ENCODE results near the gene NANOS2. TPM values are rescaled to one million over a fixed set of nuclear protein-coding genes. Genes with fewer than 3 reads are reported as not detected.

The NANOS2 gene
- total and polyA plus RNA-seq, 2 donors = 0.07 TPM; not detected in 1

DNA sequence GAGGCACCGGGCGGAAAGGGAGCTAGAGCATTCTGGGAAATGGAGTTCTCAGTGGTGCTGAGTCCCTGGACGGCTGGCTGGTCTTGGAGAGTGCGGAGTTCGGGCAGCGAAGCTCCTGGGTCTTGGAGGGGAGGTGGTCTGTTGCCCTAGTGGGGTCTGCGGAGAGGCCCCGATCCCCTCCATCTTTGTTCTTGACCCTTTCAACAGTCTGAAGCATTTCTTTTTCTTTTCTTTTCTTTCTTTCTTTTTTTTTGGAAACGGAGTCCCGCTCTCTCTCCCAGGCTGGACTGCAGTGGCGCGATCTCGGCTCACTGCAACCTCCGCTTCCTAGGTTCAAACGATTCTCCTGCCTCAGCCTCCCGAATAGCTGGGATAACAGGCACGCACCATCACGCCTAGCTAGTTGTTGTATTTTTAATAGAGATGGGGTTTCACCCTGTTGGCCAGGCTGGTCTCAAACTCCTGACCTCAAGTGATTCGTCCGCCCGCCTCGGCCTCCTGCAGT, 51.2 kb downstream of the NANOS2 start:
- no peaks in the 10 kb centered on the region for H3K9me3 ChIP-seq (ENCODE audit: control insufficient read depth in 2 of 2, insufficient read depth in 1 of 2, low read length in 1 of 2)
- no peak overlapping the region for H3K27ac ChIP-seq (ENCODE audit: low read depth in 1 of 2, low read length in 1 of 2)
- WGBS = 5% methylated on average over 22 of the region's 22 CpGs
- H3K4me3 ChIP-seq (ENCODE audit: low read length in 2 of 2) = peak overlapping the region; percentile 34 to 66
- peaks cover 11 to 18% of the 10 kb centered on the region in 2 donors for H3K36me3 ChIP-seq (ENCODE audit: control insufficient read depth in 2 of 2, insufficient read depth in 2 of 2, low read length in 1 of 2)
- H3K4me1 ChIP-seq (ENCODE audit: control insufficient read depth in 2 of 2, insufficient read depth in 2 of 2, low read length in 2 of 2) = peaks cover 0 to 12% of the 10 kb centered on the region in 2 donors
- DNase-seq (ENCODE audit: low read depth in 6 of 9, low spot score in 9 of 9) = no peak
- peaks cover 28 to 42% of the 10 kb centered on the region in 2 donors for H3K27me3 ChIP-seq (ENCODE audit: control insufficient read depth in 2 of 2, insufficient read depth in 1 of 2, low read length in 1 of 2)

Other genes starting within 250 kb of the NANOS2 start
- 0.14 TPM for gene GIPR, start 246.6 kb downstream of the NANOS2 start, total RNA-seq
- 1.6 TPM for gene GIPR, start 246.6 kb downstream of the NANOS2 start, polyA plus RNA-seq
- 711 TPM for gene SNRPD2, start 222.8 kb downstream of the NANOS2 start, total RNA-seq
- 395 TPM for gene SNRPD2, start 222.8 kb downstream of the NANOS2 start, polyA plus RNA-seq
- 3.1 TPM for gene QPCTL, start 222.1 kb downstream of the NANOS2 start, total RNA-seq
- 8.2 TPM for gene QPCTL, start 222.1 kb downstream of the NANOS2 start, polyA plus RNA-seq
- gene FBXO46, start 183.9 kb downstream of the NANOS2 start, total RNA-seq = 6.8 TPM
- gene FBXO46, start 183.9 kb downstream of the NANOS2 start, polyA plus RNA-seq = 18.8 TPM
- not detected for gene MEIOSIN, start 181.3 kb downstream of the NANOS2 start, total RNA-seq
- 0.02 TPM for gene MEIOSIN, start 181.3 kb downstream of the NANOS2 start, polyA plus RNA-seq
- gene SIX5, start 145.5 kb downstream of the NANOS2 start, total RNA-seq = 1.7 TPM
- gene SIX5, start 145.5 kb downstream of the NANOS2 start, polyA plus RNA-seq = 7.0 TPM
- 3.9 TPM for gene DMPK, start 132.3 kb downstream of the NANOS2 start, total RNA-seq
- 59.4 TPM for gene DMPK, start 132.3 kb downstream of the NANOS2 start, polyA plus RNA-seq
- gene DMWD, start 121.9 kb downstream of the NANOS2 start, total RNA-seq = 12.4 TPM
- gene DMWD, start 121.9 kb downstream of the NANOS2 start, polyA plus RNA-seq = 18.1 TPM
- gene RSPH6A, start 99.5 kb downstream of the NANOS2 start, total RNA-seq = not detected
- 0.14 TPM for gene RSPH6A, start 99.5 kb downstream of the NANOS2 start, polyA plus RNA-seq
- 24.5 TPM for gene SYMPK, start 51.6 kb downstream of the NANOS2 start, total RNA-seq
- 151 TPM for gene SYMPK, start 51.6 kb downstream of the NANOS2 start, polyA plus RNA-seq
- gene FOXA3, start 50.5 kb downstream of the NANOS2 start, total RNA-seq = 0.05 TPM
- gene FOXA3, start 50.5 kb downstream of the NANOS2 start, polyA plus RNA-seq = 0.23 TPM
- gene IRF2BP1, start 28.6 kb downstream of the NANOS2 start, total RNA-seq = 19.3 TPM
- gene IRF2BP1, start 28.6 kb downstream of the NANOS2 start, polyA plus RNA-seq = 12.3 TPM
- 1.8 TPM for gene MYPOP, start 12.2 kb downstream of the NANOS2 start, total RNA-seq
- gene MYPOP, start 12.2 kb downstream of the NANOS2 start, polyA plus RNA-seq = 9.1 TPM
- 0.09 TPM for gene NOVA2, start 59.1 kb upstream of the NANOS2 start, total RNA-seq
- 1.0 TPM for gene NOVA2, start 59.1 kb upstream of the NANOS2 start, polyA plus RNA-seq
- 11.3 TPM for gene CCDC61, start 80.7 kb upstream of the NANOS2 start, total RNA-seq
- 23.0 TPM for gene CCDC61, start 80.7 kb upstream of the NANOS2 start, polyA plus RNA-seq
- 4.3 TPM for gene PGLYRP1, start 108.3 kb upstream of the NANOS2 start, total RNA-seq
- 0.37 TPM for gene PGLYRP1, start 108.3 kb upstream of the NANOS2 start, polyA plus RNA-seq
- gene IGFL4, start 126.2 kb upstream of the NANOS2 start, total RNA-seq = 0.14 TPM
- 0.16 TPM for gene IGFL4, start 126.2 kb upstream of the NANOS2 start, polyA plus RNA-seq
- gene IGFL3, start 209.9 kb upstream of the NANOS2 start, total RNA-seq = not detected
- gene IGFL3, start 209.9 kb upstream of the NANOS2 start, polyA plus RNA-seq = 0.66 TPM
- 0.61 TPM for gene IGFL2, start 233.5 kb upstream of the NANOS2 start, total RNA-seq
- gene IGFL2, start 233.5 kb upstream of the NANOS2 start, polyA plus RNA-seq = 6.9 TPM